Measurements from ENCODE around the gene MET.
"Not testable (repeated sequence)": the region's sequence is repeated elsewhere in the genome, so short reads cannot be mapped to it uniquely, and the experiment has no call there.

The MET gene

GRCh38 chr7:116815041-116815440 is 143.0 kb downstream of the MET start:
- Histone ChIP-seq H2BK5ac (ENCODE audit: low read depth, low read length, poor library complexity) (no peak overlapping the region), H4K91ac (ENCODE audit: low read depth, low read length) (no peak overlapping the region), H3K23ac (ENCODE audit: low read length) (no peak overlapping the region), H3K14ac (ENCODE audit: low read length) (no peak overlapping the region), H3K36me3 (ENCODE audit: control insufficient read depth in 1 of 2, insufficient read depth in 2 of 2, low read length in 2 of 2) (no peaks in the 10 kb centered on the region), H2BK120ac (ENCODE audit: insufficient read depth, low read length, poor library complexity) (no peak overlapping the region), H2AFZ (ENCODE audit: insufficient read depth, low read length, poor library complexity) (no peak overlapping the region), H3K79me1 (ENCODE audit: low read length) (no peaks in the 10 kb centered on the region), H2BK12ac (ENCODE audit: low read length) (no peak overlapping the region), H4K8ac (ENCODE audit: low read depth, low read length) (no peak overlapping the region), H4K12ac (ENCODE audit: low read depth, low read length) (no peak overlapping the region), H3K4me1 (ENCODE audit: control insufficient read depth in 1 of 2, insufficient read depth in 2 of 2, low read length in 2 of 2) (no peaks in the 10 kb centered on the region), H3K18ac (ENCODE audit: low read length) (no peak overlapping the region), H3K9me3 (ENCODE audit: insufficient read depth, low read depth, low read length) (no peaks in the 10 kb centered on the region), H3K27me3 (ENCODE audit: insufficient read depth, low read length) (no peaks in the 10 kb centered on the region), H2AK5ac (ENCODE audit: low read length) (no peak overlapping the region), H3K79me2 (ENCODE audit: control insufficient read depth, insufficient read depth, low read length, poor library complexity) (no peaks in the 10 kb centered on the region), H3K4me3 (ENCODE audit: low read depth, low read length) (no peak overlapping the region), H3K4ac (ENCODE audit: low read depth, low read length) (no peak overlapping the region), H3K4me2 (ENCODE audit: low read length) (no peak overlapping the region), H3K27ac (ENCODE audit: low read depth, low read length) (no peak overlapping the region), H3K9ac (ENCODE audit: low read length) (no peak overlapping the region)
- no CpG with 5 or more reads among the region's 3 CpGs for WGBS (ENCODE audit: extremely low coverage, insufficient coverage, insufficient read length)
- no peak for DNase-seq

GRCh38 chr7:116820149-116820548 is 148.2 kb downstream of the MET start:
- Histone ChIP-seq H3K9me3 (ENCODE audit: insufficient read depth, low read depth, low read length) (no peaks in the 10 kb centered on the region), H2BK12ac (ENCODE audit: low read length) (no peak overlapping the region), H3K4me3 (ENCODE audit: low read depth, low read length) (no peak overlapping the region), H3K4ac (ENCODE audit: low read depth, low read length) (no peak overlapping the region), H3K9ac (ENCODE audit: low read length) (no peak overlapping the region), H3K18ac (ENCODE audit: low read length) (no peak overlapping the region), H3K27me3 (ENCODE audit: insufficient read depth, low read length) (no peaks in the 10 kb centered on the region), H3K36me3 (ENCODE audit: control insufficient read depth in 1 of 2, insufficient read depth in 2 of 2, low read length in 2 of 2) (no peaks in the 10 kb centered on the region), H2BK120ac (ENCODE audit: insufficient read depth, low read length, poor library complexity) (no peak overlapping the region), H3K23ac (ENCODE audit: low read length) (no peak overlapping the region), H4K12ac (ENCODE audit: low read depth, low read length) (no peak overlapping the region), H3K14ac (ENCODE audit: low read length) (no peak overlapping the region), H4K91ac (ENCODE audit: low read depth, low read length) (no peak overlapping the region), H3K4me2 (ENCODE audit: low read length) (no peak overlapping the region), H2AK5ac (ENCODE audit: low read length) (no peak overlapping the region), H4K8ac (ENCODE audit: low read depth, low read length) (no peak overlapping the region), H3K79me2 (ENCODE audit: control insufficient read depth, insufficient read depth, low read length, poor library complexity) (no peaks in the 10 kb centered on the region), H3K79me1 (ENCODE audit: low read length) (no peaks in the 10 kb centered on the region), H3K4me1 (ENCODE audit: control insufficient read depth in 1 of 2, insufficient read depth in 2 of 2, low read length in 2 of 2) (no peaks in the 10 kb centered on the region), H2BK5ac (ENCODE audit: low read depth, low read length, poor library complexity) (no peak overlapping the region), H2AFZ (ENCODE audit: insufficient read depth, low read length, poor library complexity) (no peak overlapping the region), H3K27ac (ENCODE audit: low read depth, low read length) (no peak overlapping the region)
- WGBS (ENCODE audit: extremely low coverage, insufficient coverage, insufficient read length), result no CpG with 5 or more reads among the region's 3 CpGs
- DNase-seq, result no peak

GRCh38 chr7:116821647-116822046 is 149.7 kb downstream of the MET start:
- not testable (repeated sequence) for H2AFZ ChIP-seq (ENCODE audit: insufficient read depth, low read length, poor library complexity); H2AK5ac ChIP-seq (ENCODE audit: low read length); H4K8ac ChIP-seq (ENCODE audit: low read depth, low read length); H2BK120ac ChIP-seq (ENCODE audit: insufficient read depth, low read length, poor library complexity); H3K18ac ChIP-seq (ENCODE audit: low read length); H3K9me3 ChIP-seq (ENCODE audit: insufficient read depth, low read depth, low read length); H3K79me1 ChIP-seq (ENCODE audit: low read length); H3K4me2 ChIP-seq (ENCODE audit: low read length); H3K14ac ChIP-seq (ENCODE audit: low read length); H2BK12ac ChIP-seq (ENCODE audit: low read length); H3K4me3 ChIP-seq (ENCODE audit: low read depth, low read length); H3K27me3 ChIP-seq (ENCODE audit: insufficient read depth, low read length); H3K9ac ChIP-seq (ENCODE audit: low read length); H4K91ac ChIP-seq (ENCODE audit: low read depth, low read length); H3K4ac ChIP-seq (ENCODE audit: low read depth, low read length); H3K23ac ChIP-seq (ENCODE audit: low read length); H3K27ac ChIP-seq (ENCODE audit: low read depth, low read length); H3K4me1 ChIP-seq (ENCODE audit: control insufficient read depth in 1 of 2, insufficient read depth in 2 of 2, low read length in 2 of 2); H3K79me2 ChIP-seq (ENCODE audit: control insufficient read depth, insufficient read depth, low read length, poor library complexity); H3K36me3 ChIP-seq (ENCODE audit: control insufficient read depth in 1 of 2, insufficient read depth in 2 of 2, low read length in 2 of 2); H2BK5ac ChIP-seq (ENCODE audit: low read depth, low read length, poor library complexity); H4K12ac ChIP-seq (ENCODE audit: low read depth, low read length); DNase-seq
- no CpG with 5 or more reads among the region's 4 CpGs for WGBS (ENCODE audit: extremely low coverage, insufficient coverage, insufficient read length)

GRCh38 chr7:116824449-116824848 is 152.5 kb downstream of the MET start:
- H2AK5ac ChIP-seq (ENCODE audit: low read length), result no peak overlapping the region
- no peak overlapping the region for H2BK5ac ChIP-seq (ENCODE audit: low read depth, low read length, poor library complexity)
- H2BK12ac ChIP-seq (ENCODE audit: low read length), result no peak overlapping the region

More at GRCh38 chr7:116824449-116824848, 152.5 kb downstream of the MET start:
- Histone ChIP-seq H3K18ac (ENCODE audit: low read length) (no peak overlapping the region), H2AFZ (ENCODE audit: insufficient read depth, low read length, poor library complexity) (no peak overlapping the region), H3K9me3 (ENCODE audit: insufficient read depth, low read depth, low read length) (no peaks in the 10 kb centered on the region), H3K4ac (ENCODE audit: low read depth, low read length) (no peak overlapping the region), H3K36me3 (ENCODE audit: control insufficient read depth in 1 of 2, insufficient read depth in 2 of 2, low read length in 2 of 2) (no peaks in the 10 kb centered on the region), H3K79me1 (ENCODE audit: low read length) (no peaks in the 10 kb centered on the region), H3K14ac (ENCODE audit: low read length) (no peak overlapping the region), H4K91ac (ENCODE audit: low read depth, low read length) (no peak overlapping the region), H3K4me3 (ENCODE audit: low read depth, low read length) (no peak overlapping the region), H3K79me2 (ENCODE audit: control insufficient read depth, insufficient read depth, low read length, poor library complexity) (no peaks in the 10 kb centered on the region), H3K4me2 (ENCODE audit: low read length) (no peak overlapping the region), H3K27ac (ENCODE audit: low read depth, low read length) (no peak overlapping the region), H4K8ac (ENCODE audit: low read depth, low read length) (no peak overlapping the region), H4K12ac (ENCODE audit: low read depth, low read length) (no peak overlapping the region), H3K27me3 (ENCODE audit: insufficient read depth, low read length) (no peaks in the 10 kb centered on the region), H3K9ac (ENCODE audit: low read length) (no peak overlapping the region), H2BK120ac (ENCODE audit: insufficient read depth, low read length, poor library complexity) (no peak overlapping the region), H3K23ac (ENCODE audit: low read length) (no peak overlapping the region), H3K4me1 (ENCODE audit: control insufficient read depth in 1 of 2, insufficient read depth in 2 of 2, low read length in 2 of 2) (no peaks in the 10 kb centered on the region)
- DNase-seq, result no peak
